ENCODE data around the gene PRKG1. TPM values are rescaled to one million over a fixed set of nuclear protein-coding genes. Genes with fewer than 3 reads are reported as not detected.

Gene PRKG1
- total and polyA plus RNA-seq, 2 experiments from 2014 or later = 18.2 to 21.1 TPM

DNA sequence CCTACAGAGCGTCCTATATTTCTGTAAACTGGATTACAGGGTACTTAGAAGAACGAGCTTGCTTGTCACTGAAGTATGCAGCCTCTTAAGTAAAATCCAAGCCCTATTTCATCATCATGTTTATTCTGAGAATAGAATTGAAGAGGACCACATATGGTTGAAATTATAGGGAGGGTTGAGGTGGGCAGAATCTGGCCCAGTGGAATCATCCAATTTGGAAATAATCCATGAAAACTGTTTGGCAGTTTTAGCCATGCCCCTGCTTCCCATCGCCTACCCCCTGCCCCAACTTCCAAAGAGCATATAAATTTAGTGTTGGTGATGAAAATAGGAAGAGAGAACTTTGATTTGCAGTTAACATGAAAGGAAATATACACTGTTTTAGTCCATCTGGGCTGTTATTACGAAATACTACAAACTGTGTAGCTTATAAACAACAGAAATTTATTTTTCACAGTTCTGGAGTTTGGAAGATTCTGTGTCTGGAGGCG, 150.4 kb downstream of the PRKG1 start:
- no peak overlapping the region for H3K4me2 ChIP-seq
- peaks cover 5% of the 10 kb centered on the region; the same call in 1 of the 2 replicates for H3K4me1 ChIP-seq (ENCODE audit: insufficient read depth)
- no peaks in the 10 kb centered on the region for H3K27me3 ChIP-seq (ENCODE audit: insufficient read depth)
- TF ChIP-seq ZNF114 (CRISPR knock-in tag; IDR thresholded peaks at IDR 0.05) (no peak), STAT1 (IDR thresholded peaks at IDR 0.05; ENCODE audit: unreplicated experiment) (no peak), CREB1 (CRISPR knock-in tag; IDR thresholded peaks at IDR 0.05; ENCODE audit: low read depth) (no peak)
- no peaks in the 10 kb centered on the region for H3F3A ChIP-seq (replicated peaks; ENCODE audit: low read depth)
- Mint-ChIP-seq H3K27me3 (ENCODE audit: insufficient read depth, low read depth, poor library complexity) (no peaks in the 10 kb centered on the region), H3K4me1 (peaks cover 31% of the 10 kb centered on the region), H3K9me3 (no peaks in the 10 kb centered on the region), H3K27ac (no peak overlapping the region), H3K36me3 (ENCODE audit: low read depth) (no peaks in the 10 kb centered on the region), H3K4me3 (no peak overlapping the region)
- H3K9me2 ChIP-seq (ENCODE audit: insufficient read depth) = no peaks in the 10 kb centered on the region
- H2AFZ ChIP-seq = no peak overlapping the region
- DNase-seq (ENCODE audit: low spot score) = no peak
- no peak overlapping the region for H3K4me3 ChIP-seq
- no peak for ATAC-seq
- H3K79me2 ChIP-seq (replicated peaks; ENCODE audit: insufficient read depth) = no peaks in the 10 kb centered on the region
- H4K20me1 ChIP-seq (replicated peaks; ENCODE audit: insufficient read depth) = no peaks in the 10 kb centered on the region
- H3K36me3 ChIP-seq (ENCODE audit: insufficient read depth) = no peaks in the 10 kb centered on the region
- no peak overlapping the region for H3K27ac ChIP-seq (ENCODE audit: low read depth)

DNA sequence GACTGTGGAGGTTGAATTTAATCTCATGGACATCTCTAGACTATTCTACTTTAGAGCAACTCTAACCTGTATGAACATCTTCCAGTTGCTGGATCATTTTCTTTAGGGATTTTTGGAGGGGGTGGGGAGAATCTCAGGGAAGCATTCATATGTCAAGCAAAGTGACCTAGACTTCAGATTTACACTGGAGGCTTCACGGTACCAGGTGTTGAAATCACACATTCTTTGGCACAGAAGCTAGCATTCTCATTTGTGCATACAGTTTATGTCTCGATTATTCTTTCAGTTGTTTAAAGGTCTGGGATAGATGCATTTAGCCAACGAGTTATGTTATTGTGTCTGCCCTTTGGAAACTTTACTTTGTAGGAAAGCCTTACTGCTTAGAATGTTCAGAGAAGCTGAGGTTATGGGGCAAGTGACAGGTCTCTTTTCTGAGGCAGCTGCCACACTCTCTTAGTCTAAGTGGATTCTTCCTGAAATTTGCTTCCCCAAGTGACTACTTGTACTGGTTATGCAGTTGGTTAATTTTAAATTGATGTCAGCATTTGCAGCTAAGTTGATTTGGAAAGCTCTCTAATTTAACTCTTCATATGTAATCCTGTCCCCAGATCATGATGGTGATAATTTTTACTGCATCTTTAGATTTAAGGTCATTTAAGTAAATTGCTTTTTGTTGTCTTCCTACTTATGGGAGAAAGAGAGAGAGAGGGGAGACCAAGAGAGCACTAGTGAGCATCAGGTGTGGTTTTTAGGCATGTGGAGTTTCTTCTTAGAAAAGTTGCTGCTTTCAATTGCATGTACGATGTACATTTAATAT, 153.8 kb downstream of the PRKG1 start:
- ATAC-seq = no peak
- no peaks in the 10 kb centered on the region for H4K20me1 ChIP-seq (replicated peaks; ENCODE audit: insufficient read depth)
- H2AFZ ChIP-seq = no peak overlapping the region
- H3K36me3 Mint-ChIP-seq (ENCODE audit: low read depth) = no peaks in the 10 kb centered on the region
- H3K27me3 ChIP-seq (ENCODE audit: insufficient read depth) = no peaks in the 10 kb centered on the region
- H3K4me1 Mint-ChIP-seq = peaks cover 41% of the 10 kb centered on the region
- peaks cover 10% of the 10 kb centered on the region for H3K4me1 ChIP-seq (ENCODE audit: insufficient read depth)
- no peak overlapping the region for H3K4me3 ChIP-seq
- no peaks in the 10 kb centered on the region for H3K9me3 Mint-ChIP-seq
- H3K36me3 ChIP-seq (ENCODE audit: insufficient read depth) = no peaks in the 10 kb centered on the region
- H3K27me3 Mint-ChIP-seq (ENCODE audit: insufficient read depth, low read depth, poor library complexity) = no peaks in the 10 kb centered on the region
- H3K4me3 Mint-ChIP-seq = no peak overlapping the region
- H3K27ac ChIP-seq (ENCODE audit: low read depth) = no peak overlapping the region
- no peak for DNase-seq (ENCODE audit: low spot score)
- H3K9me2 ChIP-seq (ENCODE audit: insufficient read depth) = no peaks in the 10 kb centered on the region
- H3K79me2 ChIP-seq (replicated peaks; ENCODE audit: insufficient read depth) = no peaks in the 10 kb centered on the region
- H3K27ac Mint-ChIP-seq = no peak overlapping the region
- H3F3A ChIP-seq (replicated peaks; ENCODE audit: low read depth) = no peaks in the 10 kb centered on the region
- H3K4me2 ChIP-seq = no peak overlapping the region
- TF ChIP-seq CREB1 (CRISPR knock-in tag; IDR thresholded peaks at IDR 0.05; ENCODE audit: low read depth) = no peak
- TF ChIP-seq REST (IDR thresholded peaks at IDR 0.05; ENCODE audit: unreplicated experiment) = no peak
- no peak for TF ChIP-seq EZH2 (IDR thresholded peaks at IDR 0.05; ENCODE audit: low read depth, unreplicated experiment)
- TF ChIP-seq ZNF114 (CRISPR knock-in tag; IDR thresholded peaks at IDR 0.05) = no peak
- no peak for TF ChIP-seq ZNF331 (CRISPR knock-in tag; IDR thresholded peaks at IDR 0.05; ENCODE audit: low read depth)
- no peak for TF ChIP-seq JUNB (IDR thresholded peaks at IDR 0.05; ENCODE audit: unreplicated experiment)
- no peak for TF ChIP-seq CTCF (conservative IDR thresholded peaks at IDR 0.05; ENCODE audit: low read depth in 2 of 2)
- no peak for TF ChIP-seq EZH2phosphoT487 (IDR thresholded peaks at IDR 0.05; ENCODE audit: unreplicated experiment)
- TF ChIP-seq, protein P1, sequence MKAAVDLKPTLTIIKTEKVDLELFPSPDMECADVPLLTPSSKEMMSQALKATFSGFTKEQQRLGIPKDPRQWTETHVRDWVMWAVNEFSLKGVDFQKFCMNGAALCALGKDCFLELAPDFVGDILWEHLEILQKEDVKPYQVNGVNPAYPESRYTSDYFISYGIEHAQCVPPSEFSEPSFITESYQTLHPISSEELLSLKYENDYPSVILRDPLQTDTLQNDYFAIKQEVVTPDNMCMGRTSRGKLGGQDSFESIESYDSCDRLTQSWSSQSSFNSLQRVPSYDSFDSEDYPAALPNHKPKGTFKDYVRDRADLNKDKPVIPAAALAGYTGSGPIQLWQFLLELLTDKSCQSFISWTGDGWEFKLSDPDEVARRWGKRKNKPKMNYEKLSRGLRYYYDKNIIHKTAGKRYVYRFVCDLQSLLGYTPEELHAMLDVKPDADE (IDR thresholded peaks at IDR 0.05) = no peak
- TF ChIP-seq STAT1 (IDR thresholded peaks at IDR 0.05; ENCODE audit: unreplicated experiment) = no peak

All from GM23338 (cell line).